SH-SY5Y (cell line): Measurements from ENCODE around the gene MAP3K2.

Experiments used
- GATA2 ChIP-seq: IDR thresholded peaks from 2 replicates; pipeline ENCODE4 v1.6.1; 2011; ENCODE audit warnings: mild to moderate bottlenecking, low read depth, low read length
- GATA3 ChIP-seq: IDR thresholded peaks from 2 replicates; pipeline ENCODE4 v1.6.1; 2011; ENCODE audit warnings: low read depth, mild to moderate bottlenecking, low read length, moderate library complexity

DNA sequence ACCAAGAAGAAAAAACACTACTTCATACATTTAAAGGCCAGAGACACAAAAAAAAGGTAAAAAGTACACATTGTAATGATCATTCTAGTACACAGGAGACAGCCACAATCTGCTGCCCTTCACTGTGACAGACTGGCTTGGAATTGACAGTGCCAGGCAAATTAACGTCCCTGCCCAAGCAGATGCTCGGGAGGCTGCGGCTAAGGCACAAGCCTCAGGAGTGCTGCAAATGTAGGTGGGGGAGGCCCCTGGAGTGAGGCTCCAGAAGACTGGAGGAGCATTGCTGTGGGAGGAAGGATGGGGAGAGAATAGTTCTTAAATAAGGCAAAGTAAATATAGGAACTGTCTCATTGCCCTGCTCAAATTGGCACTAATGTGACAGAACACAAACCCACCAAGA is 112.4 kb downstream of the MAP3K2 start:
- TF ChIP-seq GATA2 = no peak
- TF ChIP-seq GATA3 = no peak
